HG02938 (cell line): Measurements from ENCODE around the gene SCAF1.

ENCODE experiments used
- ATAC-seq: cut with Tn5 transposase; IDR thresholded peaks from one replicate; pipeline ENCODE4 v1.9.1; 2021; ENCODE audit warnings: mild to moderate bottlenecking, moderate library complexity; ENCODE audit not compliant: unreplicated experiment

The SCAF1 gene

DNA sequence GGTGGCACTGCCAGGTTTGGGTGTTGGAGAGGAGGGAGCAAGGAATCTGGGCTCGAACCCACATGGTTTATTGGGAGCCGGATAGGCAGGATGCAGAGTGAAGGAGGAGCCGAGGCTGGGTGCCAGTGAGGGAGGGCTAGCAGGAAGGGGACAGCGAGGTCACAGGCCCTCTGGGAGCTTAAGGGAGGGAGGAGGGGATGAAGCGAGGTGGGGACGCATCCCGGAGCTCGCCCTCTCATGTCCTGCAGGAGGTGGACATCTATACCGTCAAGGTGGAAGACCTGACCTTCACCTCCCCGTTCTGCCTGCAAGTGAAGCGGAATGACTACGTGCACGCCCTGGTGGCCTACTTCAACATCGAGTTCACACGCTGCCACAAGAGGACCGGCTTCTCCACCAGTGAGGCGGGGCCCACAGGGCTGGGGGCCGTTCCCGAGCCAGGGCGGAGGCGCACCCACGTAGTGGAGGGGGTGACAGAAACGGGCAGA is 43.9 kb downstream of the SCAF1 start:
- ATAC-seq, result no peak

DNA sequence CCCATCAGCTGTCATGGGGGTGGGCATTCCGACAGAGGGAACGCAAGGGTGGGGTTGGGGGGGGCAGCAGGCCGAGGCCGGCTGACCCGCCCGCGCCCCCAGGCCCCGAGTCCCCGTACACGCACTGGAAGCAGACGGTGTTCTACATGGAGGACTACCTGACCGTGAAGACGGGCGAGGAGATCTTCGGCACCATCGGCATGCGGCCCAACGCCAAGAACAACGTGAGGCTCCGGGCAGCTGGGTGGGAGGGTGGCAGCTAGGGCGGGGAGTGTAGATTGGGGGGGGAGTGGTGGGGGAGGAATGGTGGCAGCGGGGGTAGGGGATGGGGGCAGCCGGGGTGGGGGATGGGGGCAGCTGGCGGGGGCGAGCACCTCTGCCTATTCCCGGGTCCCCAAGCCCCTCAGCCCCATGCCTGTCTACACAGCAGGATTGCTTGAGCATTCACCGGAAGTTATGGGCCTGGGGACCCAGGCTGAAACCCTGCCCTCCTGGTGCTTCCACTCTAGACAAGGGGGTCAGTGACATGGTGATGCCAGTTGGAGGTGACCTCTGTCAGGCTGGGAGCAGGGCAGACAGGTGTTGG is 44.6 kb downstream of the SCAF1 start:
- no peak for ATAC-seq

DNA sequence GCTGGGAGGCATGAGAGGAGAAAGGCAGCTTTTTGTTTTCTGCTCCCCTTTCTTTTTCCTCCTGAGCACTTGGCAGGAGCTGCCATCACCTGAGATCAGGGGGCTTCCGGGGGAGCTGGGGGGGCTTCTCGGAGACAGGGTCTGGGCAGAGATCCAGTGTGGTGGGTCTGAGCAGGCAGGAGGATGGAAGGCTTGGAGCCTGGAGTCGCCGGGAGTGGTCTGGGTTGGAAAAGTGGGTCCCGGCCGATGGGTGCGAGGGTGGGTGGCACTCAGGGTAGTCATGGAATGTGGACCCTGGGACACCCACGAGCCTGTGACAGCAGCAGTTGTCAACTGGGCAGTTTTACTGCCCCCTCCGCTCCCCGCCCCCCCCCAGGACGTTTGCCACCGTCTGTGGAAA is 45.1 kb downstream of the SCAF1 start:
- no peak for ATAC-seq

DNA sequence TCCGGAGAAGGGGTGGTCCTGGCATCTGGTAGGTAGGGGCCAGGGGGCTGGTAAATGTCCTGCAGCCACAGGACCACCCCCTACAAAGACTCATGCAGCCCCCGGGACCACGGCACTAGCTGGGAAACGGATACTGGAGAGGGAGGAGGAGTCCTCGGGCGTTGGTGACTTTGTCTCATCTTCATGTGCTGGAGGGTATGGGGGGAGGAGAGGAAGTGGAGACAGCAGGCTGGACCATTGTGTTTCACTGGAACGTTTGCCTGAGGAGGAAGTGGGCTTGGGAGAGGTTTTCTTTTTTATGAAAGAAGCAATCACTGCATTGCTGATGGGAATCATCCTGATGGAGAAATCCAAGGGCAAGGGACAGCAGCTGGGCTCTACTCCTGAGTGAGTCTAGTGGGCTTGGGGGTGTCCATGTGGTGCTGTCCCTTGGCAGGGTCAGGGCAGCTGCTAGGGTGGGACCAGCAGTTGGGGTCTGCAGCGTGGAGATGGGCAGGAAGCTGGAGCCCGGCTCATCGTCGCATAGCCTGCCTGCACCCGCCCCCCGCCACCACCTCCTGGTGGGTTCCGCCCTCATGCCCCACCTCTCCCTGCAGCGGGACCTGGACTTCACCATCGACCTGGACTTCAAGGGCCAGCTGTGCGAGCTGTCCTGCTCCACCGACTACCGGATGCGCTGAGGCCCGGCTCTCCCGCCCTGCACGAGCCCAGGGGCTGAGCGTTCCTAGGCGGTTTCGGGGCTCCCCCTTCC is 45.7 kb downstream of the SCAF1 start:
- no peak for ATAC-seq

DNA sequence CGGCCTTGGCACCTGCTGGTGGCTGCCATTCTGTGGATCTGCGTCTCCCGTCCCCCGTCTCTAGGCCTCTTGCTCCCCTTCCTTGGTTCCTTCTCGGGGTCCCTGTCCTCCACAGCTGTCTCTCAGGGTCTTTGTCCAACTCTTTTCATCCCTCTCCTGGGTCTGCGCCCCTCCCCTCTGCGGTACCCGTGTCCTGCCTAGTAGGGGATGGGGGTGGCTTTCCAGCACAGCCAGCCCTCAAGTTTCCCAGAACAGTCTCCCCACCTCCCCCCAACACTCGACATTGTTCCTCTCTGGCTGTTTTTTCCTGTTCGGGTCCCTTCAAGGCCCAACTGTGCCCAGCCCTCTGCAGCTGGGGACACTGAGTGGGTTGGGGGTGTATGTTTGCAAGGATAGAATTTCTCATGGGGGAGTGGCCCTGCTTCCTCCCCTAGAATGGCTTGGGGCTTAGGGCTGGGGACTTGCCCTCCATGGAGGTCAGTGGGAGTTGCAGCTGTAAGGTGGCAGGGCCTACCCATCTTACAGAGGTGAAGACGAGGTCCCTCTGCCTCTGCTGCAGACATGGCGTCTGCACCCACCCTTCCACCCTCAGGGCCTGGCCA is 46.6 kb downstream of the SCAF1 start:
- ATAC-seq, result no peak

DNA sequence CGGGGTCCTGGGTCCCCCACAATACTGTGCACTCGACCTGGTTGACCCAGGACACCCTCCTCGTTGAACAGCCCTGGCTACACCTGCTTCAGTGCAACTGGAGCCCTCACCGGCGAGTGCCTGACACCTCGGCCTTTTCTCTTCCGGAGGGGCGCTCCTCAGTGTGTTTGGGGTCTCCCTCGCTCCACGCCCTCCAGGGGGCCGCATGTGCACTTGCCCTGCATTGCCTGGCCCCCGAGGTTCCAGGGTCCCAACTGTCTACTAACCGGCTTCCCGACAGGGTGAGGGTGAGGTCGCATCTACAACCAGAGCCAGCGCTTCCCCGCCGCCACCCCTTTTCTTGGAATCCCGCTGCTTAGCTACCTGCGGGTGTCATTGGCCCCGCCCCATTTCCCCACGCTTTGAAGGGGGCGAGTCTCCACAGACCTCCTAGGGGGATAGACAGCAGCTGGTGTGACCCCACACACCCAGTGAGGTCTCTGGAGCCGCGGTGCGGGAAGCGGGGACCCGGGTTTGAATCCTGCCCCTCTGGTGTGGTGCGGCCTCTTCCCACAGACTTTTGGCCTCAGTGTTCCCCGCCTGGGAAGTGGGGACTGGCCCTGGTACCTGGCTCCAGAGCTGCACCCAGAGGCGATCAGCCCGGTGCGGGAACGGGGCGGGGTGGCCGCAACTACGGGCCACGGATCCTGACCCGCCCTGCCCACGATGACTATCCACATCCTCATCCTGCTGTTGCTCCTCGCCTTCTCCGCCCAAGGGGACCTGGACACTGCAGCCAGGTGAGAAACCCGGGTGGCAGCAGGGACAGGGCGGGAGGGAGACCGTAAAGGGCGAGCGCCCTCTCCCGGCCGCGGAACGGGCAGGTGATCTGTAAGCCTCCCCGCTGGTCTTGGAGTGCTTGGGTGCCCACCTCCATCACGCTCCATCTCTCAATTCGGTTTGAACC is 47.4 kb downstream of the SCAF1 start, which contains the start of gene ADM5:
TSS of gene ADM5 (plus strand) at position 462 of the 946 bp plus-strand sequence. CDS start at position 706, 244 bp downstream.
- ATAC-seq, result no peak

DNA sequence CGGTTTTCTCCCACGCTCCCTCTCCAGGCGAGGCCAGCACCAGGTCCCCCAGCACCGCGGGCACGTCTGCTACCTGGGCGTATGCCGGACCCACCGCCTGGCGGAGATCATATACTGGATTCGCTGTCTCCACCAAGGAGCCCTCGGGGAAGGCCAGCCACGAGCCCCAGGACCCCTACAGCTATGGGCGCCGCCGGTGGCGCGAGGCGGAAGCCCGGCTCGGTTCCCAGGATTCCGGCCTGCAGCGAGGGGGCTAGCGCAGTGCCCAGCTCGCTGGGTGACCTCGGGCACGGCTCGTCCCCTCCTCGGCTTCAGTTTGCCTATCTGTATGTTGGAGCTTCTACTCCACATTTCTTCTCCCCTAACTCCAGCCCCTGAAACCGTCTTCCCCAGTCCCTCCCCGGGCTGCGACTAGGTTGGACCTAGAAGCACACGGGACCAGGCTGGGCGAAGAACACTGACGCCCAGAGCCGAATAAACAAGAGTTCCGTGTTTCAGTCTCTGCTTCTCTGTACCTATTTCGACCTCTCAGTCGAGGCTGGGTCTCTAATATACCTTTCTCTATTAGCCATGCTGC is 48.2 kb downstream of the SCAF1 start:
- no peak for ATAC-seq

DNA sequence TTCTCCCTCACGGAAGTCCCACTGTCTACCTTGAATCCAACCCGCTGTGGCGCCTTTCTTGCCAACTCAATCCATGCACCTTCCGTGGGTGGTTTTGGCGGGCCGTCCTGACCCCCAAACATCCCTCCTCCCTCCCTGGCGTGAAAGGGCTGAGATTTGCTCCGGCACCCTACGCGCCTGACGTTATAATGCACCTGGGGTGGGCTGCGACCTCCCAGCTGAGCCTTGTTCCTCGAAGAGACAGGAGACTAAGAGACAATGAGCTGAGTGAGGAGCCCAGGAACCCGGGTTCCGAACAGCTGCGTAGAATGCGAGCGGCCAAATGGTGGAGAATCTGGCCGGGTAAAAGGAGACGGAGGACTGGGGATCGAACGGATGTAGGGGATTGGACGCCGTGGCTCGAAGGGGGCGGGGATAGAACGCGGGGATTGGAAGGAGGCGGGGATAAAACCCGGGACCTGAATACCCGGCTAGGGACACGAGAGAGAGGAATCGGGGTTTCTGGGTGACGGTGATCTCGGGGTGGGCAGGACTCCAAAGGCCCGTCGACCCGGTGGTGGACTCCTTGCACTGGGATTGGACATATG is 48.7 kb downstream of the SCAF1 start, which contains the start of gene CPT1C:
TSS of gene CPT1C (plus strand) at position 461 of the 587 bp plus-strand sequence. CDS start 1,137 bp downstream, outside the sequence.
- no peak for ATAC-seq

DNA sequence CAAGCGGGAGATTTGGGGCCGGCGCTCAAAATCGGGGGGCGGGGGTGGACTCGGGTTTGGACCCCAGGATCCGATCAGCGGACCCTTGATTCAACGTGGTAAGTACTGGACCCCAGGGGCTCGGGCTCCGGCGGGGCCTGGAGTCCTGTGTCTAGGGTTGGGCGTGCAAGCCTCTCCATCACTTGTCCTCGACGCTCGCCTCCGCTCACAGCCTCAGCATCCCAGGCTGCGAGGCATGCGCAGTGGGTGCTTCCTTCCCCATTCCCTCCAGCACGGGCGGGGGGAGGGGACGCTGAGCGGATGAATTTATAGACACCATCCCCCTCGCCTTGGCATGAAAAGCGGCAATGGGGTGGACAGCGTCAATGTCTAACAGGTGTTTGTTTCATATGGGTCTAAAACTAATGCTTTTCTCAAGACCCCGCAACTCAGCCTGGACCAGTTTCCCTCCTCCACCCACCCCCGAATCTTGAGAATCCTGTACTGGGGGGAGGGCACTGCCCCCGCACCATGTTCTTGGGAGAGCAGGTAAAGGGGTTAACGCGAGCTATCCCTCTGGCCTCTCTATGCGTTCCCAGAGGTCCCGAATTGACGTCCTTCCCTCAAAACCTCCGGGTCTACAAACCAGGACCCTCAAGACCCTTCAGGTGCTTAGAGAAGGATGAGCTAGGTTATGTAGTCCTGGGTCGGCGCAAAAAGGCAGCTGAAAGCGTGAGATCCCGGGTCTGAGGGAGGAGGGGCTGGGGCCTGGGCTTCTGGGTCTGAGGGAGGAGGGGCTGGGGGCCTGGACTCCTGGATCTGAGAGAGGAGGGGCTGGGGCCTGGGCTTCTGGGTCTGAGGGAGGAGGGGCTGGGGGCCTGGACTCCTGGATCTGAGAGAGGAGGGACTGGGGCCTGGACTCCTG is 49.5 kb downstream of the SCAF1 start:
- ATAC-seq, result no peak

DNA sequence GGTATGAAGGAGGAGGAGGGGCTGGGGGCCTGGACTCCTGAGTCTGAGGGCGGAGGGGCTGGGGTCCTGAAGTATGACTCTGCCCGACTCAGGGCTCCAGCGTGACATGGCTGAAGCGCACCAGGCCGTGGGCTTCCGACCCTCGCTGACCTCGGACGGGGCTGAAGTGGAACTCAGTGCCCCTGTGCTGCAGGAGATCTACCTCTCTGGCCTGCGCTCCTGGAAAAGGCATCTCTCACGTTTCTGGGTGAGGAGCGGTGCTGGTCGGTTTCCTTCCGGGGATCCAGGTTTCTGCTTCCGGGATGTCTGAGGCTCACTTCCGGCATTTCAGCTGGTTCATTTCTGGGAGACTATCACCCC is 50.1 kb downstream of the SCAF1 start:
- no peak for ATAC-seq

DNA sequence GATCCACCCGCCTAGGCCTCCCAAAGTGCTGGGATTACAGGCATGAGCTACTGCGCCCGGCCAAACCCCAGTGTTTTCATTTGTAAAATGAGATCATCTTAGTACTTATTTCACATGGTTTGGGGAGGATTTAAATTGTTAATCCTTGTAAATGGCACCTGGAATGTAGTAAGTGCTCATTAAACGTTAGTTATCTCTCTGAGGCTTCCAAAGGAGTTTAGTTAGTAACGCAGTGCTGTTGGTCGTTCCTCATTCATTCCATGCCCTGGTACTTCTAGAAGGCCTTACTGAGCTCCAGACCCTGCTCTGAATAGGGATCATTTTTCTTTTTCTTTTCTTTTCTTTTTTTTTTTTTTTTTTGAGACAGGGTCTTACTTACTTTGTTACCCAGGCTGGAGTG is 54.1 kb downstream of the SCAF1 start:
- ATAC-seq, result no peak

DNA sequence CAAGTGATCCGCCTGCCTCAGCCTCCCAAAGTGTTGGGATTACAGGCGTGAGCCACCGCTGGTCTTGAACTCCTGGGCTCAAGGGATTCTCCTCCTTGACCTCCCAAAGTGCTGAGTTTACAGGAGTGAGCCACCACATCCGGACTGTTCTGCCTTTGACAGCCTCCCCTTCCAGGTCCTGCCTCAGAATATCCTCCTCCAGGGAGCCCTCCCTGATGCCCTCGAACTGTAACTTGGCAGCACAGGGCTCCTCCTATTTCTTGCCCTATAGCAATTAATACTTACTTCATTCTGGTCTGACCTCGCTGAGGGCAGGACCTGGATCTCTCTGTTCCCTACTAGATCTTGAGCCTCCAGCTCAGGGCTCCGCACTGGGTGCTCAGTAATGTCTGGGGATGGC is 54.9 kb downstream of the SCAF1 start:
- ATAC-seq, result no peak

DNA sequence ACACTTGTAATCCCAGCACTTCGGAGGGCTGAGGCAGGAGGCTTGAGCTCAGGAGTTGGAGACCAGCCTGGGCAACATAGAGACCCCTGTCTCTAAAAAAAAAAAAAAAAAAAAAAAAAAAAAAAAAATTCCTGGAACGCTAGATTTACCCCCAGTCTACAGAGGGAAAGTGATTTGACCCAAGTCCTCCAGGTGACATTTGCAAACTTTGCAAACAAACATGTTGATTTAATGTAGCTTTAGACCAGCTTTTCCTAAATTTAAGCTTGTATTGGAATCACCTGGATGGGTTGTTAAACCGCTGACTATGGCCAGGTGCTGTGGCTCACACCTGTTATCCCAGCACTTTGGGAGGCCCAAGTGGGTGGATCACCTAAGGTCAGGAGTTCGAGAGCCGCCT is 57.4 kb downstream of the SCAF1 start:
- no peak for ATAC-seq

DNA sequence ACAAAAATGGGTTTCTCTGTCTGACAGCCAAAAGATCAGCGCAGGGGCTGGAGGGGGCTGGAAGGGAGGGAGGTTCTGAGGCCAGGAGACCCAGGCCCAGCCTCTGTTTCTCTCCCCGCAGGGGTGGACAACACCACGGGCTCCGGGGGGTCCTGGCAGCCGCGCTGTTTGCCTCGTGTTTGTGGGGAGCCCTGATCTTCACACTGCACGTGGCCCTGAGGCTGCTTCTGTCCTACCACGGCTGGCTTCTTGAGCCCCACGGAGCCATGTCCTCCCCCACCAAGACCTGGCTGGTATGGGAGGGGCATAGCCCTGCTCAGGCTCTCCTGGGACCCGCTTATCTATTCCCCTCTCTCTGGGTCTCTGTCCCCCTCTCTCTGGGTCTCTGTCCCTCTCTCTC is 58.6 kb downstream of the SCAF1 start:
- ATAC-seq, result no peak

DNA sequence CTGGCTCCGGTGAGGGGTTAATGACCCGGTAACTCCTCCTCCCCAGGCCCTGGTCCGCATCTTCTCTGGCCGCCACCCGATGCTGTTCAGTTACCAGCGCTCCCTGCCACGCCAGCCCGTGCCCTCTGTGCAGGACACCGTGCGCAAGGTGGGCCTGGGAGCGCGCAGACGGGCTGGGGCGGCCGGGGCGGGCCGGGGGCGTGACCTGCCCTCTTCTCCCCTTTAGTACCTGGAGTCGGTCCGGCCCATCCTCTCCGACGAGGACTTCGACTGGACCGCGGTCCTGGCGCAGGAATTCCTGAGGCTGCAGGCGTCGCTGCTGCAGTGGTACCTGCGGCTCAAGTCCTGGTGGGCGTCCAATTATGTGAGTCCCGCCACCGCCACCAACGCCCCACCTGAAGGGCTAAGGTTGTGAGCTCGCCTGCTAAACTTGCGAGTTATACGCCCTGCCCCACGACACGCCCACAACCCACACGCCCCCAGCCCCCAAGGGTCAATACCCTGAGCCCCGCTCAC is 59.3 kb downstream of the SCAF1 start:
- no peak for ATAC-seq

DNA sequence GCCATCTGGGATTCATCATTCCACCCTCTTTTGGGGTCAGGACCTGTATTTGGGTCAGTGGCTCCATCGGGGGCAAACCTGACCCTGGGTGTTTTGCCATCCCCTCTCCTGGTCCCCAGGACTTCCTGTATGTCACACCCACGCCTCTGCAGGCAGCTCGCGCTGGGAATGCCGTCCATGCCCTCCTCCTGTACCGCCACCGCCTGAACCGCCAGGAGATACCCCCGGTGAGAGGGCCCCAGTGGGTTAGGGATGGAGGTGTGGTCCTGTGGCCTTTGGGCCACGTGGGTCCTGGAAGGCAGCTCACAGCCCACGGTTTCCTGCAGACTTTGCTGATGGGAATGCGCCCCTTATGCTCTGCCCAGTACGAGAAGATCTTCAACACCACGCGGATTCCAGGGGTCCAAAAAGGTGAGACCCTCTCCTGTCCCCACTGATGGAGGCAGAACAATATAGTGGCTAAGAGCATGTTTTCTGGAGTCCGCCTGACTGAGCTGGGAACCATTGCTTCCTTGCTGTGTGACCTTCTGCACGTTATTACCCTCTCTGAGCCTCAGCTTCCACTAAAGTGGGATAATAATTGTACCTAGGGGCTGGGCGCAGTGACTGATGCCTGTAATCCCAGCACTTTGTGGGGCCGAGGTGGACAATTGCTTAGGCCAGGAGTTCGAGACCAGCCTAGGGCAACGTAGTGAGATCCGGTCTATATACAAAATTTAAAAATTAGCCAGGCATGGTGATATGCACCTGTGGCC is 63.1 kb downstream of the SCAF1 start:
- no peak for ATAC-seq

DNA sequence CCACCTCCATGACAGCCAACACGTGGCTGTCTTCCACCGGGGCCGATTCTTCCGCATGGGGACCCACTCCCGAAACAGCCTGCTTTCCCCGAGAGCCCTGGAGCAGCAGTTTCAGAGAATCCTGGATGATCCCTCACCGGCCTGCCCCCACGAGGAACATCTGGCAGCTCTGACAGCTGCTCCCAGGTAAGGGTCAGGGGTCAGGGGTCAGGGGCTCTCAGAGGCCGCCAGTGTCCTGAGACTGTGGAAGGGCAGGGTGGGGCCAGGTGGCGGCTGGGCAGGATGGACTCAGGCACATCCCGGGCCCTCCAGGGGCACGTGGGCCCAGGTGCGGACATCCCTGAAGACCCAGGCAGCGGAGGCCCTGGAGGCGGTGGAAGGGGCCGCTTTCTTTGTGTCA is 63.9 kb downstream of the SCAF1 start:
- no peak for ATAC-seq
